Measurements from ENCODE around the gene RFWD3.

RFWD3 gene

DNA sequence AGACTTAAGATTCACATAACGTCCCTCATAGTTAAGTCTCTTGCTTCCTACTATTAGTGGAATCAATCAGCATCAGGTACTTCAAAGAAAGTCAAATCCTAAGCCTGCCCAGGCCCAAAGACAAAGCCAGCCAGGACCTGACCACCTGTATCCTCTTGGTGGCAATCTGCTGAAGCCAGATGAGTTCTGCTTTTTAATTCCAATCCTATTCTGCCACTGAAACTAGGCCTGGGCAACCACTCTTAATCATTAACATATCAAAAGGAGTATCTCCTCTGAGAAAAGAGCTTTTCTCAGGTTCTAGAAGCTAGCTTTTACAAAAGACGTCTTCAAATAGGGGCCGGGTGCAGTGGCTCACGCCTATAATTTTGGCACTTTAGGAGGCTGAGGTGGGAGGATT lies 44.7 kb downstream of the RFWD3 start:
- no peak for DNase-seq

GRCh38 chr16:74617206-74617788 lies 49.4 kb downstream of the RFWD3 start:
- no peak for DNase-seq

GRCh38 chr16:74611721-74612120 lies 55.0 kb downstream of the RFWD3 start:
- no peak for DNase-seq

DNA sequence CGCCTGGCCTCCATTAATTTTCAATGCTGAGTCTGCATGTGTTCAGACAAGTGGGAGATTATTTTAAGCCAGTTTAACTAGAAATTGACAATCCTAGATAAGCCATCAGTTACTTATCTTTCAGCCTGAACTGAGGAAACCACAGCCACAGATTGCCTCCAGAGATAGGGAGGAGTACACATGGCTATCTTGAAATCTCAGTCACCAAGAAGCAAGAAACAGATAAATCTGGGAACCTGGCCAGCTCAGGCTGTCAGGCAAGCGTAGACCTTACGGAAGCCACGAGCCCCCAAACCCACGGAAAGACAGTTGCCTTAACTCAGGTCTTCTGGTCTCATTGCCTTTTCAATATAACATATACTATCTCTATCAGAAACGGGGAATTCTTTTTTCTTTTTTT lies 57.7 kb downstream of the RFWD3 start:
- no peak for DNase-seq

DNA sequence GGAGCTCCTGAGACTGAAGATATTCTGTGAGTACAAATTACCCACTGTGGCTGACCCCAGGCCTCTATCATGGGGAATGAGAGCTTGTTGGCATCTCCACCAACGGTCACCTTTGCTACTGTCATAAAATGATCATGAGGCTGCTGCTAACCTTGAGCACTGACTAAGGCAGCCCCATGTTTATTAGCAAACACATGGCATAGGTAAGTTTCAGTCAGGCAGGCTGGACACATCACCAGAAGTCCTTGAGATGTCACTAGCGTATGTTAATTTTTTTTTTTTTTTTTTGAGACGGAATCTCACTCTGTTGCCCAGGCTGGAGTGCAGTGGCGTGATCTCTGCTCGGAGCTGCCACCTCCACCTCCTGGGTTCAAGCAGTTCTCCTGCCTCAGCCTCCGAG lies 58.3 kb downstream of the RFWD3 start:
- no peak for DNase-seq

- DNase-seq: no peak
Observed at GRCh38 chr16:74607962-74608356, 58.7 kb downstream of the RFWD3 start.

- no peak for DNase-seq
Observed at GRCh38 chr16:74607310-74607961, 59.2 kb downstream of the RFWD3 start.

DNA sequence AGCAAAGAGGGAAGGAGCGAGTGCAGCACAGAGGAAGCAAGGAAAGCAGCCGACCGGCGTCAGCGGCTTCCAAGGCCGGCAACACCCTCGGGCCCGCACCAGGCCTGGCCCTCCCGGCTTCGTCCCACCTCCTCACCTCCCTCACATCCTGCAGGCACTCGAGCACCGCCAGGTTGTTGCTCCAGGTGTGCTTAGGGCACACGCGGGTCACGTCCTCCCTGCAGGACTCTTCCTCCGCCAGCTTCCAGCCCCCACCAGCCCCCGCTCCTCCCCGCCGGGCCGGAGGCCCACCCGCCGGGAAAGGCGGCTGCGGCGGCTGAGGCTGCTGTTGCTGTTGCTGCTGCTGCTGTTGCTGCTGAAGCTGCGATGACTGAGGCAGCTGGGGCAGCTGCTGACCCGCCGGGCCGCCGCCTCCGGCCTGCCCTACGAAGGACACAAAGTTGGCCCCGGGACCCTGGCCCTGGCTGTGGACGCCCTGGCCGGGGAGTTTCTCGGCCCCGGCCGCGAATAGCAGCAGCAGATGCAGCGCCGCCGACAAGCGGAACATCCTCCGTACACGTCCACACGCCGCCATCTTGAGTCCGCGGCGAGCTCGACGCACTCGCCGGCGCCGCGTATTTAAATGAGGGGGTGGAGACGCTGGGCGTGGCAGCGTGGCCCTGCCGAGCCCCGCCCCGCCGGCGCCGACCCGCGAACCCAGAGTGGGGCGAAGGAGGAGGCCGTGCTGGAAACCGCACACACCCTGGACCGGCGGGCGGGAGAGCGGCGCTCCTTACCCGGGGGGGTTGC lies 60.0 kb downstream of the RFWD3 start, which contains the start of gene GLG1:
Gene GLG1, minus strand, starts transcription at position 594 of the 789 bp plus-strand sequence. Its CDS starts 20 bp downstream, at position 574.
- DNase-seq: no peak

DNA sequence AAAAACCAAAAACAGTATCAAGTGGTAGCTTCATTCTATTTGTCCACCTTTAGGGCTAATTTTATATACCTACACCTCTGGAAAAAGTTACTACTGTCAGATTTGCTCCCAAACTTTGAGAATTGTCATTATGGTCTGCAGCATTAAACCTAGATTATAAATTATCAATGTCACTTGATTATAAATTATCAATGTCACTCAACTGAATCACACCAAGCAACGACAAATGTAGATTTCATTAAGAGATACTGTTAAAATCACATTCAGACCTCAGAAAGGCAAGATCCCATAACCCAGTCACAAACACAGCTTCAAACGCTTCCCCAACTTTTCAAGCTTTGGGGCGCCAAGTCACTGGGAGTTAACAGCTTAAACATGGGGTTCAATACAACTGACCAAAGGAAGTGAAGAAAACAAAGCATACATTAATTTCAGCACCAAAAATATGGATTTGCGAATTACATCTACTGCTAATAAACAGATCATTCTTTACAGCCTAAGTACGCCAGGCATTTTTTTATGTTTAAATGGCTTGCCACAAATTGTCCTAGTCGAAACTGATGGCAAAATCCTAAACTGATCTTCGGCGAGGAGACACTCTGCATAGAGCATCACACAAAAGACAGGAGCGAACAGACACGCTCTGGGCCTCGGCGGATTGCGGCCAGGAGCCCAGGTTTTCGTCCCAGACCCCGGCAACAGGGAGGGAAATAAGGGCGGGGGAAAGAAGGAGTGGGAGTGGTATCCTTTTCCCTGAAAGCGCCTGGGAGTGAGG lies 60.7 kb downstream of the RFWD3 start:
- no peak for DNase-seq

GRCh38 chr16:74605332-74605731 lies 61.3 kb downstream of the RFWD3 start:
- DNase-seq: no peak

DNA sequence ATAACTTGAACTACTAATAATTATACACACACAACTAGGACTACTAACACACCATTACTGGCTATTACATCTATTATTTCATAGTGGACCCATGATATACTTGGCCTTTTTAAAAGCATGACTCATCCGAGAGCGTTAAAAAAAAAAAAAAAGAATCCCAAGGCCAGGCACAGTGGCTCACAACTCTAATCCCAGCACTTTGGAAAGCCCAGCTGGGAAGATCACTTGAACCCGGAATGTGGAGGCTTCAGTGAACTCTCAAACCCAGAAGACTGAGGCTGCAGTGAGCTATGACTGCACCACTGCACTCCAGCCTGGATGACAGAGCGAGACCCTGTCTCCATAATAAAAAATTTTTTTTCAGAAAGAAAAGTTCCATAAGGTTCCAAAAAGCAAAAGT lies 62.8 kb downstream of the RFWD3 start:
- no peak for DNase-seq

DNA sequence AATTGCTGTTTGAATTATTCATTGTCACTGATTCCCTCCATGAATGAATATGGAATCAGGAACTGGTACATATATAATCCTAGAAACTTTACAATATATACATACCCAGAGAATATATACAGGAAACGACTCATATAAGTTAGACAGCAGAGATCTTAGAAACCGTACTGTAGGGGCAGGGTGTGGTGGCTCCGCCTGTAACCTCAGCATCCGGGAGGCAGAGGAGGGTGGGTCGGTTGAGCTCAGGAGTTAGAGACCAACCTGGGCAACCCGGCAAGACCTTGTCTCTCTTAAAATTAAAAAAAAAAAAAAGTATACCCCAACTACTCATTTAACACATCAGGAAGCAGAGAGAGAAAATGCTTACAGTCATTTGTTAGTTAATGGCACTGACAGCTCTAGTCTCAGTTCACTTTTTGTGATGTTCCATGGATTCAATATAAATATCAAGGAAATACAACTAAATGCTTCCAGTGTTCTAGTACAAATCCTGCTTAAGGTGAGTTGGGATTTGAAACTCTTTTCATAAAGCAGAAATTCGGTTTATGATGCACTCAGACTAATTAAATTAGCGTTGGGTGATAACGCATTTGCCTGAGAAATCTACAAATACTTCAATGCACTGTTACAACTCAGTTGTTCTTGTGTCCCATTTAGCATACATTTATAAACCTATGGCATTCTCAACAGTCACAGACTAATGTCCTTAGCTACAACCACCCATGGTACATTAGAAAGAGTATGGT lies 65.4 kb downstream of the RFWD3 start:
- DNase-seq: no peak

DNA sequence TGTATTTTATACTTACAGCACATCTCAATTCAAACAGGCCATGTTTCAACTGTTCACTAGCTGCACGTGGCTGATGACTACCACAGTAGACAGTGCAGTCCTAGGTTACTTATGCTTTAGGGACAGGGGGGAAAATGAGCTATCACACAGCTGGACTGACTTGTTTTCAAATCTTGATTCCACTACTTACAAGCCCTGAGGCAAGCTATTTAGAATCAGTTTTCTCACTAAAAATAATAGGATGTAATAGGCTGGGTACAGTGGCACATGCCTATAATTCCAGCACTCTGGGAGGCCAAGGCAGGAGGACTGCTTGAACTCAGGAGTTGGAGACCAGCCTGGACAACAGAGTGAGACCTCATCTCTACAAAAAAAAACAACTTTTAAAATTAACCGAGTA lies 70.1 kb downstream of the RFWD3 start:
- no peak for DNase-seq

DNA sequence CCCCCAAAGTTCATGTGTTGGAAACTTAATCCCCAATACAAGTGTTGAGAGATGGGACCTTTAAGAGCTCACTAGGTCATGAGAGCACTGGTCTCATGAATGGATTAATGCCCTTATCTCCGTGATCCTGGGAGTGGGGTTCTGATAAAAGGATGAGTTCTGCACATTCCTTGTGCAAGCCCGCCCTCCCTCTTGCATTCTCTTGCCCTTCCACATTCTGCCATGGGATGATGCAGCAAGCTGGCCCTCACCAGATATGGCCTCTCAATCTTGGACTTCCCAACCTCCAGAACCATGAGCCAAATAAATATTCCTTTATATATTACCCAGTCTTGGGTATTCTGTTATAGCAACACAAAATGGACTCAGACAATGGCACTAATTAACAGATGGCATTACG lies 73.8 kb downstream of the RFWD3 start:
- no peak for DNase-seq

- no peak for DNase-seq
Observed at GRCh38 chr16:74591876-74592650, 74.6 kb downstream of the RFWD3 start.

- no peak for DNase-seq
Observed at GRCh38 chr16:74586948-74587347, 79.7 kb downstream of the RFWD3 start.

GRCh38 chr16:74585846-74586443 lies 80.7 kb downstream of the RFWD3 start:
- no peak for DNase-seq

GRCh38 chr16:74583926-74584666 lies 82.6 kb downstream of the RFWD3 start:
- no peak for DNase-seq

DNA sequence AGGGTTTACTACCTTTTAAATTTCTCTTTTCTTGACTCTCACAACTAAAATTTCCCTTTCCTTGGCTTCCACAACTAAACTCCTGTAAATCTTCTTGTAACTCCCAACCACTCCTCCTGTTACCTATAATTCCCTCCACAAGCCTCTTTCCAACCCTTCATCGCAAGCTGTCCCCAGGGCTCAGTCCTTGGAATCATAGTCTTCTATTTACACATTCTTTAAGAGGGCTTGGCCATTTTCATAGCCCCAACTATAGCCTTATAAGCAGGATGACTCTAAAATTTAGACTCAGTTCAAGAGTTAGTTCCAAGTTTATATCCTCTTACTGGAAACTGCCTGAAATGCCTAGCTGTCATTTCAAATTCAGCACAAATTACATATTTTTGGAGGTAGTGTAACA lies 83.7 kb downstream of the RFWD3 start:
- no peak for DNase-seq

GRCh38 chr16:74580833-74581232 lies 85.8 kb downstream of the RFWD3 start:
- DNase-seq: no peak

- DNase-seq: no peak
Observed at GRCh38 chr16:74578838-74579237, 87.8 kb downstream of the RFWD3 start.

Measured in NCI-H2081 treated with DMSO at 0.1 percent for 48 hours (cell line).